GM23248 (cell line): ENCODE results near the gene PDGFD. TPM values are rescaled to one million over a fixed set of nuclear protein-coding genes. Genes with fewer than 3 reads are reported as not detected.

ENCODE experiments used
- DNase-seq: peaks from one replicate; pipeline ENCODE4 v3.0.0-alpha.2; 2015
- H2AFZ ChIP-seq: fragments of 200-600 bp; sonication (generic); 2 replicates; pipeline ENCODE4 v1.6.1; 2016; ENCODE audit warnings: antibody characterized with exemption
- H3F3A ChIP-seq: fragments of 200-600 bp; sonication (generic); 2 replicates; pipeline ENCODE4 v1.6.1; 2016; ENCODE audit warnings: mild to moderate bottlenecking, antibody characterized with exemption, mixed run types; ENCODE audit not compliant: insufficient read depth
- H3K27ac ChIP-seq: fragments of 200-600 bp; sonication (generic); 2 replicates; pipeline ENCODE4 v1.5.1; 2016; ENCODE audit warnings: mild to moderate bottlenecking
- H3K27me3 ChIP-seq: fragments of 200-600 bp; sonication (generic); replicated peaks from 2 replicates; pipeline ENCODE4 v1.6.1; 2016; ENCODE audit warnings: mild to moderate bottlenecking; ENCODE audit not compliant: insufficient read depth
- H3K36me3 ChIP-seq: fragments of 200-600 bp; sonication (generic); 2 replicates; pipeline ENCODE4 v1.6.1; 2016; ENCODE audit warnings: low read depth, mild to moderate bottlenecking
- H3K4me1 ChIP-seq: fragments of 200-600 bp; sonication (generic); 2 replicates; pipeline ENCODE4 v1.6.1; 2016; ENCODE audit warnings: mild to moderate bottlenecking; ENCODE audit not compliant: insufficient read depth
- H3K4me2 ChIP-seq: fragments of 200-600 bp; sonication (generic); one replicate; pipeline ENCODE4 v1.6.1; 2016; ENCODE audit warnings: mild to moderate bottlenecking; ENCODE audit not compliant: unreplicated experiment
- H3K4me3 ChIP-seq: fragments of 200-600 bp; sonication (generic); 2 replicates; pipeline ENCODE4 v1.5.1; 2016; ENCODE audit warnings: mild to moderate bottlenecking
- H3K79me2 ChIP-seq: fragments of 200-600 bp; sonication (generic); 2 replicates; pipeline ENCODE4 v1.6.1; 2016; ENCODE audit warnings: mild to moderate bottlenecking; ENCODE audit not compliant: insufficient read depth
- H3K9ac ChIP-seq: fragments of 200-600 bp; sonication (generic); 2 replicates; pipeline ENCODE4 v1.6.1; 2016; ENCODE audit warnings: mild to moderate bottlenecking
- H3K9me2 ChIP-seq: fragments of 200-600 bp; sonication (generic); 2 replicates; pipeline ENCODE4 v1.6.1; 2016; ENCODE audit warnings: mixed run types, mild to moderate bottlenecking, moderate library complexity; ENCODE audit not compliant: insufficient read depth
- H3K9me3 ChIP-seq: fragments of 200-600 bp; sonication (generic); one replicate; pipeline ENCODE4 v1.6.1; 2017; ENCODE audit warnings: low read depth
- H4K20me1 ChIP-seq: fragments of 200-600 bp; sonication (generic); 2 replicates; pipeline ENCODE4 v1.6.0; 2016; ENCODE audit not compliant: insufficient read depth
- EZH2 ChIP-seq: fragments of 200-600 bp; sonication (generic); IDR thresholded peaks from 2 replicates; pipeline ENCODE4 v1.6.1; 2018; ENCODE audit warnings: antibody characterized with exemption, mild to moderate bottlenecking; ENCODE audit not compliant: insufficient read depth, poor library complexity, severe bottlenecking
- EZH2phosphoT487 ChIP-seq: fragments of 200-600 bp; sonication (generic); IDR thresholded peaks from 2 replicates; pipeline ENCODE4 v1.6.1; 2018; ENCODE audit warnings: antibody characterized with exemption, moderate library complexity, mild to moderate bottlenecking, low read depth; ENCODE audit not compliant: insufficient read depth
- WGBS, 2 experiments: methylation state at CpG; one replicate each; pipeline ENCODE4 v1.1.6; 2015 to 2017; ENCODE audit warnings: low lambda C conversion rate in 2 of 2, low coverage in 1 of 2; ENCODE audit errors: missing lambda C conversion rate in 2 of 2; 5-methylcytosine and 5-hydroxymethylcytosine counted together
- in situ Hi-C: fragments of 300-500 bp; cut with MboI; formaldehyde crosslinking; loops from 2 replicates; pipeline ENCODE4 v1.15.0; 2020
- polyA plus RNA-seq: library from polyadenylated mRNA; unstranded; fragments of >200 nt; fragmentation: Nextera tagmentation; extraction: Ambion mirVana; gene quantifications from 2 replicates; pipeline ENCODE4 v1.2.1, GENCODE V29; 2016
- total RNA-seq: library from RNA; depleted of rRNA; stranded (reverse); fragments of >200 nt; shearing (Covaris generic); gene quantifications from 2 replicates; pipeline ENCODE4 v1.2.3, GENCODE V29; 2014

Gene PDGFD
- total and polyA plus RNA-seq, 2 experiments from 2014 or later, result 0.81 to 1.3 TPM

- H3K4me1 ChIP-seq, result no peaks in the 10 kb centered on the region
- H3K79me2 ChIP-seq, result no peaks in the 10 kb centered on the region
- H3K9ac ChIP-seq, result no peak overlapping the region
- H3K4me3 ChIP-seq, result no peak overlapping the region
- no peak overlapping the region for H3K27ac ChIP-seq
- WGBS, 2 experiments, result 76 to 91% methylated on average over 1 of the region's 1 CpG
- H3K4me2 ChIP-seq, result no peak overlapping the region
- no peaks in the 10 kb centered on the region for H3K36me3 ChIP-seq
- H2AFZ ChIP-seq, result no peak overlapping the region
- no peaks in the 10 kb centered on the region for H4K20me1 ChIP-seq
- no peak for DNase-seq
- H3K9me3 ChIP-seq, result no peaks in the 10 kb centered on the region
- no peak for TF ChIP-seq EZH2
- TF ChIP-seq EZH2phosphoT487, result no peak
- H3F3A ChIP-seq, result no peaks in the 10 kb centered on the region
- H3K27me3 ChIP-seq, result no peaks in the 10 kb centered on the region
- peaks cover 4% of the 10 kb centered on the region; the same call in 1 of the 2 replicates for H3K9me2 ChIP-seq
- in situ Hi-C loops, result no loop called here
These were observed 108.4 kb downstream of the PDGFD start for GRCh38 chr11:104055596-104055995.

- Histone ChIP-seq H2AFZ (no peak overlapping the region), H3K9me2 (peaks cover 4% of the 10 kb centered on the region; the same call in 1 of the 2 replicates), H3F3A (no peaks in the 10 kb centered on the region), H3K79me2 (no peaks in the 10 kb centered on the region), H3K4me3 (no peak overlapping the region), H3K36me3 (no peaks in the 10 kb centered on the region), H4K20me1 (no peaks in the 10 kb centered on the region), H3K9ac (no peak overlapping the region), H3K4me1 (no peaks in the 10 kb centered on the region), H3K27me3 (no peaks in the 10 kb centered on the region), H3K9me3 (no peaks in the 10 kb centered on the region), H3K4me2 (no peak overlapping the region), H3K27ac (no peak overlapping the region)
- no peak for TF ChIP-seq EZH2
- TF ChIP-seq EZH2phosphoT487, result no peak
- WGBS, 2 experiments, result 84 to 87% methylated on average over 4 of the region's 4 CpGs
- no peak for DNase-seq
- in situ Hi-C loops, result no loop called here
These were observed 108.9 kb downstream of the PDGFD start for GRCh38 chr11:104054911-104055529.

- H3K27me3 ChIP-seq, result no peaks in the 10 kb centered on the region
- H3K4me1 ChIP-seq, result no peaks in the 10 kb centered on the region
- H3K27ac ChIP-seq, result no peak overlapping the region
- no peak overlapping the region for H3K9ac ChIP-seq
- no peak for TF ChIP-seq EZH2phosphoT487
- no peak for TF ChIP-seq EZH2
- no peaks in the 10 kb centered on the region for H3K9me3 ChIP-seq
- WGBS, 2 experiments, result 54 to 59% methylated on average over 5 of the region's 5 CpGs
- no peaks in the 10 kb centered on the region for H3F3A ChIP-seq
- H3K79me2 ChIP-seq, result no peaks in the 10 kb centered on the region
- no peaks in the 10 kb centered on the region for H4K20me1 ChIP-seq
- no peak overlapping the region for H3K4me2 ChIP-seq
- no peak overlapping the region for H2AFZ ChIP-seq
- in situ Hi-C loops, result no loop called here
- no peak overlapping the region for H3K4me3 ChIP-seq
- H3K36me3 ChIP-seq, result no peaks in the 10 kb centered on the region
- H3K9me2 ChIP-seq, result peaks cover 3% of the 10 kb centered on the region; the same call in 1 of the 2 replicates
- DNase-seq, result no peak
These were observed 110.0 kb downstream of the PDGFD start for GRCh38 chr11:104053743-104054478.

GRCh38 chr11:104051778-104052177, 112.2 kb downstream of the PDGFD start:
- Histone ChIP-seq H3K79me2 (no peaks in the 10 kb centered on the region), H3K36me3 (no peaks in the 10 kb centered on the region), H4K20me1 (no peaks in the 10 kb centered on the region), H3K4me3 (no peak overlapping the region), H3K9ac (no peak overlapping the region), H3K27ac (no peak overlapping the region), H3K4me1 (no peaks in the 10 kb centered on the region), H3K9me3 (no peaks in the 10 kb centered on the region), H3F3A (no peaks in the 10 kb centered on the region), H3K27me3 (no peaks in the 10 kb centered on the region), H2AFZ (no peak overlapping the region), H3K9me2 (no peaks in the 10 kb centered on the region), H3K4me2 (no peak overlapping the region)
- in situ Hi-C loops, result no loop called here
- no peak for TF ChIP-seq EZH2phosphoT487
- peak; percentile 19 for DNase-seq
- 42 to 51% methylated on average over 4 of the region's 4 CpGs for WGBS, 2 experiments
